Uterus (tissue), 4 donors: Measurements from ENCODE around the gene ZNF12. TPM values are rescaled to one million over a fixed set of nuclear protein-coding genes. Genes with fewer than 3 reads are reported as not detected.

ENCODE experiments used
- DNase-seq, 2 donors: peaks; one replicate each; pipeline ENCODE4 v3.0.0-alpha.2; 2019 to 2020
- H3K27ac ChIP-seq, 2 donors: fragments of 200-600 bp; sonication (generic); 1 replicate in 1 of 2; 2 replicates in 1 of 2; pipeline ENCODE4 v1.5.1; 2016 to 2018
- H3K27me3 ChIP-seq, 2 donors: fragments of 200-600 bp; sonication (generic); one replicate each; pipeline ENCODE4 v1.5.1; 2018 to 2019; ENCODE audit warnings: control low read depth in 1 of 2
- H3K36me3 ChIP-seq, 2 donors: fragments of 200-600 bp; sonication (generic); one replicate each; pipeline ENCODE4 v1.5.1; 2019; ENCODE audit warnings: control low read depth in 1 of 2
- H3K4me1 ChIP-seq, 2 donors: fragments of 200-600 bp; sonication (generic); one replicate each; pipeline ENCODE4 v1.5.1; 2018 to 2019; ENCODE audit warnings: control low read depth in 1 of 2
- H3K4me3 ChIP-seq, 2 donors: fragments of 200-600 bp; sonication (generic); 1 replicate in 1 of 2; 2 replicates in 1 of 2; pipeline ENCODE4 v1.5.1; 2018 to 2019; ENCODE audit warnings: mild to moderate bottlenecking in 1 of 2
- H3K9me3 ChIP-seq, 2 donors: fragments of 200-600 bp; sonication (generic); one replicate each; pipeline ENCODE4 v1.5.1; 2019; ENCODE audit warnings: control low read depth in 1 of 2
- POLR2A ChIP-seq, 2 donors: fragments of 450-650 bp; IDR thresholded peaks; one replicate each; pipeline ENCODE4 v1.6.1; 2016; ENCODE audit warnings: antibody characterized with exemption in 2 of 2, mild to moderate bottlenecking in 1 of 2, moderate library complexity in 1 of 2
- intact Hi-C: fragments of 100-400 bp; cut with DNase I; formaldehyde crosslinking; loops from one replicate; pipeline ENCODE4 v1.15.1; 2023; ENCODE audit warnings: low total_unique reads
- total RNA-seq, 4 donors: library from RNA; depleted of rRNA in 3 of 4; stranded (reverse); fragments of >200 nt in 3 of 4; gene quantifications; one replicate each; pipeline versions ENCODE4 v1.1.0 to v1.2.4, GENCODE V29; 2014 to 2023
- TF ChIP-seq, protein P1 (sequence below), 4 experiments: fragments of 200-600 bp in 2 of 4; fragments of 450-650 bp in 2 of 4; sonication (generic) in 2 of 4; IDR thresholded peaks; one replicate each; pipeline ENCODE4 v1.5.1; 2016 to 2019; ENCODE audit warnings: antibody characterized with exemption in 4 of 4, mild to moderate bottlenecking in 2 of 4, moderate library complexity in 1 of 4
- donor health status: DM: yes; HTN: yes; CAD: no.

ZNF12 gene
- total RNA-seq, 4 donors from 2014 or later = 23.5 to 54.7 (median 33.9) TPM

DNA sequence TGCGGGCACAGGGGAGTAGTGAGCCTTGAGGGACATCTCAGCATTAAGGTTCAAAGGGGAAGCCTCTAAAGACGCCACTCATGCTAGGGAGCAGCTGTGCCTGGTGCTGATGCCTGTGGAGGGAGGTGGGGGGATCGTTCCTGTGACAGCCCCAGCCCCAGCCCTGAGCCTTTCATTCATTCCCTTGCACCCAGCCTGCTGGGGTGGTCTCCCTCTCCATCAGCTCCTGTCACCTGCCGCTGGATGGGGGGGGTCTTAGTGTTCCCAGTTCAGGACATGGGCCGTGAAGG is 58.0 kb downstream of the ZNF12 start:
- Histone ChIP-seq H3K4me1 (no peaks in the 10 kb centered on the region), H3K9me3 (no peaks in the 10 kb centered on the region), H3K27me3 (no peaks in the 10 kb centered on the region), H3K36me3 (no peaks in the 10 kb centered on the region), H3K27ac (no peak overlapping the region), H3K4me3 (no peak overlapping the region)
- DNase-seq = no peak
- TF ChIP-seq, protein P1, sequence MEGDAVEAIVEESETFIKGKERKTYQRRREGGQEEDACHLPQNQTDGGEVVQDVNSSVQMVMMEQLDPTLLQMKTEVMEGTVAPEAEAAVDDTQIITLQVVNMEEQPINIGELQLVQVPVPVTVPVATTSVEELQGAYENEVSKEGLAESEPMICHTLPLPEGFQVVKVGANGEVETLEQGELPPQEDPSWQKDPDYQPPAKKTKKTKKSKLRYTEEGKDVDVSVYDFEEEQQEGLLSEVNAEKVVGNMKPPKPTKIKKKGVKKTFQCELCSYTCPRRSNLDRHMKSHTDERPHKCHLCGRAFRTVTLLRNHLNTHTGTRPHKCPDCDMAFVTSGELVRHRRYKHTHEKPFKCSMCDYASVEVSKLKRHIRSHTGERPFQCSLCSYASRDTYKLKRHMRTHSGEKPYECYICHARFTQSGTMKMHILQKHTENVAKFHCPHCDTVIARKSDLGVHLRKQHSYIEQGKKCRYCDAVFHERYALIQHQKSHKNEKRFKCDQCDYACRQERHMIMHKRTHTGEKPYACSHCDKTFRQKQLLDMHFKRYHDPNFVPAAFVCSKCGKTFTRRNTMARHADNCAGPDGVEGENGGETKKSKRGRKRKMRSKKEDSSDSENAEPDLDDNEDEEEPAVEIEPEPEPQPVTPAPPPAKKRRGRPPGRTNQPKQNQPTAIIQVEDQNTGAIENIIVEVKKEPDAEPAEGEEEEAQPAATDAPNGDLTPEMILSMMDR (IDR thresholded peaks at IDR 0.05) = no peak
- no peak for TF ChIP-seq POLR2A (IDR thresholded peaks at IDR 0.05)
- intact Hi-C loops = no loop called here

DNA sequence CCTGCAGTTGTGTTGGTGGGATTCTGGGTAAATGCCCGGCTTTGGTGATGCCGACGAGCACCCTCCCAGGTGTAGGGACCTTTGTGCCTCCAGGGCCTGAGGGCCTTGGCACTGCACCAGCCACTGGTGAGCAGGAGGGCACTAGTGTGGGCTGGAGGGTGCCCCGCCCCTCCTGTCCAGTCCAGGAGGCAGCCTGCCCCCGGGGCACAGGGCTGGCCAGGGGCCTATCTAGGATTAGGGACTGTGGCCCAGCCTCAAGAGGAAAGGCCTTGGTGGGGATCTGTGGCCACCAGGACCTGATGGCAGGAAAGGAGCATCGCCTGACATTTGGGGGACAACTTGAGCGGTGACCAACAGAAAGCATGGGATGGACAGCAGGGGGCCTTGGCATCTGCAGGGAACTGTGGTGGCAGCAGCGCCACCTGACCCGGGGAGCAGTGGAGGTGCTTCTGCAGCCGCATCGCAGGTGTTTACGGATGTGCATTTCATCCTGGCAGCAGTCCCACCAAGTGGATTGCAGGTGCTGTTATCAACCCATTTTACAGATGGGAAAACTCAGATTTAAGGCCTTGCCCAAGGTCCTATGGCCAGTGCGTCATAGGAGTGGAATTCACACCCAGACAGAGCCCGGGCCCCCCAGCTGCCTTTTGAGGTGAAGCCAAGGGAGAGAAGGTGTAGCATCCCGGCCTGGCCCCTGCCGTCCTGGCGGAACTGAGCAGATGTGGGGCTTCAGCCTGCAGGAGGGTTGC is 58.5 kb downstream of the ZNF12 start:
- H3K36me3 ChIP-seq = no peaks in the 10 kb centered on the region

DNA sequence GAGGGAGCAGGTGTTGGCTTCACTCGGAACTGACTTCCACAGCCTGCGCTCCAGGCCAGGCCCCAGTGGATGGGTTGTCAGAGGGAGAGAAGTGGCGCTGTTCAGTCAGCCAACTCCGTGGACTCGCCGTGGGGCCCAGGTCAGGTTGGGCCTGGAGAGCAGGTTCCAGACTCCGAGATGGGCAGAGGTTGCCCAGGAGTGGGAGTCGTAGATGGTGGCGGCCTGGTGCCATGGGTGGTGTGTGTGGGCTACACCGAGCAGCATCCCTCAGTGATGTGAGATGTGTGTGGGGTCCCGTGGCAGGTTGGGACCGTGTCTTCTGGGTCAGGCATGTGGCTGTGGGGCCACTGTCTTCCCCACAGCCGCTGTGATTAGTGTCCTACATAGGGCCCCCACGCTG is 59.2 kb downstream of the ZNF12 start:
- TF ChIP-seq, protein P1 (IDR thresholded peaks at IDR 0.05) = no peak
- TF ChIP-seq POLR2A (IDR thresholded peaks at IDR 0.05) = no peak
- no peak for DNase-seq
- no peaks in the 10 kb centered on the region for H3K36me3 ChIP-seq
- H3K4me1 ChIP-seq = no peaks in the 10 kb centered on the region
- H3K27ac ChIP-seq = no peak overlapping the region
- intact Hi-C loops = no loop called here
- no peaks in the 10 kb centered on the region for H3K9me3 ChIP-seq
- no peak overlapping the region for H3K4me3 ChIP-seq
- H3K27me3 ChIP-seq = no peaks in the 10 kb centered on the region

More for the DNA sequence above, 58.5 kb downstream of the ZNF12 start:
- intact Hi-C loops = no loop called here
- no peak overlapping the region for H3K4me3 ChIP-seq
- H3K9me3 ChIP-seq = no peaks in the 10 kb centered on the region
- DNase-seq = no peak
- H3K4me1 ChIP-seq = no peaks in the 10 kb centered on the region
- no peak for TF ChIP-seq POLR2A (IDR thresholded peaks at IDR 0.05)
- TF ChIP-seq, protein P1 (IDR thresholded peaks at IDR 0.05) = no peak
- no peaks in the 10 kb centered on the region for H3K27me3 ChIP-seq
- no peak overlapping the region for H3K27ac ChIP-seq

- intact Hi-C loops = no loop called here
- H3K9me3 ChIP-seq = no peaks in the 10 kb centered on the region
- H3K27ac ChIP-seq = no peak overlapping the region
- TF ChIP-seq, protein P1 (IDR thresholded peaks at IDR 0.05) = no peak
- TF ChIP-seq POLR2A (IDR thresholded peaks at IDR 0.05) = no peak
- no peaks in the 10 kb centered on the region for H3K4me1 ChIP-seq
- H3K4me3 ChIP-seq = no peak overlapping the region
- H3K36me3 ChIP-seq = no peaks in the 10 kb centered on the region
- H3K27me3 ChIP-seq = no peaks in the 10 kb centered on the region
- no peak for DNase-seq
These were observed 59.7 kb downstream of the ZNF12 start for GRCh38 chr7:6647080-6647479.

GRCh38 chr7:6646465-6646864 is 60.3 kb downstream of the ZNF12 start:
- H3K27ac ChIP-seq = no peak overlapping the region
- H3K36me3 ChIP-seq = no peaks in the 10 kb centered on the region
- DNase-seq = no peak
- H3K4me3 ChIP-seq = no peak overlapping the region
- TF ChIP-seq, protein P1 (IDR thresholded peaks at IDR 0.05) = no peak
- no peak for TF ChIP-seq POLR2A (IDR thresholded peaks at IDR 0.05)
- no peaks in the 10 kb centered on the region for H3K9me3 ChIP-seq
- H3K27me3 ChIP-seq = no peaks in the 10 kb centered on the region
- intact Hi-C loops = no loop called here
- H3K4me1 ChIP-seq = no peaks in the 10 kb centered on the region
